OCI-LY1 (cell line): Measurements from ENCODE around the gene ARID3B.

ENCODE experiments used
- H2AFZ ChIP-seq: fragments of 200-600 bp; sonication (generic), shearing (Covaris generic); 2 replicates; pipeline ENCODE4 v1.6.0; 2014; ENCODE audit warnings: antibody characterized with exemption, mild to moderate bottlenecking, low read length
- H3F3A ChIP-seq: fragments of 200-600 bp; sonication (generic), shearing (Covaris generic); 2 replicates; pipeline ENCODE4 v1.6.0; 2014; ENCODE audit warnings: mild to moderate bottlenecking, antibody characterized with exemption, low read length, moderate library complexity; ENCODE audit not compliant: insufficient read depth
- H3K27ac ChIP-seq: fragments of 200-600 bp; sonication (generic); 2 replicates; pipeline ENCODE4 v1.5.1; 2014; ENCODE audit warnings: low read length, mixed run types, mild to moderate bottlenecking, low read depth; ENCODE audit not compliant: poor library complexity, severe bottlenecking
- H3K27me3 ChIP-seq: fragments of 200-600 bp; sonication (generic); 2 replicates; pipeline ENCODE4 v1.6.0; 2014; ENCODE audit warnings: antibody characterized with exemption, mild to moderate bottlenecking, low read length, moderate library complexity; ENCODE audit not compliant: insufficient read depth
- H3K36me3 ChIP-seq: fragments of 200-600 bp; sonication (generic); 2 replicates; pipeline ENCODE4 v1.6.1; 2014; ENCODE audit warnings: mild to moderate bottlenecking, antibody characterized with exemption, low read length, moderate library complexity, mixed read lengths; ENCODE audit not compliant: insufficient read depth
- H3K4me1 ChIP-seq: fragments of 200-600 bp; sonication (generic); 2 replicates; pipeline ENCODE4 v1.5.1; 2014; ENCODE audit warnings: mild to moderate bottlenecking, low read length, moderate library complexity; ENCODE audit not compliant: insufficient read depth, severe bottlenecking
- H3K4me2 ChIP-seq: fragments of 200-600 bp; sonication (generic), shearing (Covaris generic); 2 replicates; pipeline ENCODE4 v1.6.1; 2014; ENCODE audit warnings: low read length
- H3K4me3 ChIP-seq: fragments of 200-600 bp; sonication (generic); 2 replicates; pipeline ENCODE4 v1.5.1; 2014; ENCODE audit warnings: low read length, low read depth, mild to moderate bottlenecking, mixed read lengths; ENCODE audit not compliant: poor library complexity, severe bottlenecking
- H3K79me2 ChIP-seq: fragments of 200-600 bp; shearing (Covaris generic); 2 replicates; pipeline ENCODE4 v1.6.1; 2016; ENCODE audit warnings: mixed run types, low read length, mixed read lengths; ENCODE audit not compliant: insufficient read depth
- H3K9ac ChIP-seq: fragments of 200-600 bp; sonication (generic), shearing (Covaris generic); 2 replicates; pipeline ENCODE4 v1.6.1; 2014; ENCODE audit warnings: mild to moderate bottlenecking, low read length, mixed read lengths
- H3K9me2 ChIP-seq: fragments of 200-600 bp; sonication (generic), shearing (Covaris generic); 2 replicates; pipeline ENCODE4 v1.6.1; 2014; ENCODE audit warnings: low read depth, mild to moderate bottlenecking, low read length, mixed read lengths
- H3K9me3 ChIP-seq: fragments of 200-600 bp; shearing (Covaris generic); 2 replicates; pipeline ENCODE4 v1.6.1; 2014; ENCODE audit warnings: low read length, mixed read lengths
- H4K20me1 ChIP-seq: fragments of 200-600 bp; sonication (generic), shearing (Covaris generic); 2 replicates; pipeline ENCODE4 v1.6.0; 2016; ENCODE audit warnings: mild to moderate bottlenecking, low read length; ENCODE audit not compliant: insufficient read depth
- CTCF ChIP-seq: fragments of 200-600 bp; sonication (generic), shearing (Covaris generic); IDR thresholded peaks from 2 replicates; pipeline ENCODE4 v1.5.1; 2017; ENCODE audit warnings: mild to moderate bottlenecking, antibody characterized with exemption, low read length, moderate library complexity, mixed read lengths
- EZH2 ChIP-seq: fragments of 200-600 bp; sonication (generic), shearing (Covaris generic); IDR thresholded peaks from 2 replicates; pipeline ENCODE4 v1.8.0; 2017; ENCODE audit warnings: borderline replicate concordance, mixed run types, mild to moderate bottlenecking, antibody characterized with exemption, low read length, moderate library complexity, mixed read lengths

Gene ARID3B

GRCh38 chr15:74549816-74550215, 8.8 kb downstream of the ARID3B start:
- no peak overlapping the region for H3K27ac ChIP-seq
- no peaks in the 10 kb centered on the region for H3K79me2 ChIP-seq
- TF ChIP-seq EZH2 (no peak), CTCF (no peak)
- no peaks in the 10 kb centered on the region for H3K9me3 ChIP-seq
- no peak overlapping the region for H2AFZ ChIP-seq
- H3K4me2 ChIP-seq, result no peak overlapping the region
- no peaks in the 10 kb centered on the region for H4K20me1 ChIP-seq
- H3K9me2 ChIP-seq, result no peaks in the 10 kb centered on the region
- H3K4me1 ChIP-seq, result peaks cover 5% of the 10 kb centered on the region
- no peak overlapping the region for H3K9ac ChIP-seq
- no peak overlapping the region for H3K4me3 ChIP-seq
- H3F3A ChIP-seq, result 0 out of 2 replicates have a peak, but pooled peaks cover 3% of the 10 kb centered on the region
- no peaks in the 10 kb centered on the region for H3K27me3 ChIP-seq
- H3K36me3 ChIP-seq, result peaks cover 10% of the 10 kb centered on the region; the same call in 1 of the 2 replicates

DNA sequence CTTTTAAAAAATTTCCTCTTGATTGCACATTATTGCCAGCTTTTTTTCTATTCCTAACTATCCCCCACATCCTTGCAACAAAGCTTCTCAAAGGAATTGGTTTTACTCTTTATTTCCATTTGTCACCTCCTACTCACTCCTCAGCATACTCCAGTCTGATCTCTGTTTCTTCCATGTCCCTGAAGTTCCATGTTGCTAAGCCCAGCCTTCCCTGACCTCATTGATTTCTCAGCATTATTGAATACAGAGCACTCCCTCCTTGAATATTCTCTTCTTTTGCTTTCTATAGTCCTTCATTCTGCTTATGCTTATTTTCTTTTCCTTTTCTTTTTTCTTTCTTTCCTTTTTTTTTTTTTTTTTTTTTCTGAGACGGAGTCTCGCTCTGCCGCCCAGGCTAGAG, 10.7 kb downstream of the ARID3B start:
- Histone ChIP-seq H3K9me3 (no peaks in the 10 kb centered on the region), H2AFZ (no peak overlapping the region), H4K20me1 (no peaks in the 10 kb centered on the region), H3K4me1 (peaks cover under 1% of the 10 kb centered on the region), H3K36me3 (peaks cover 10% of the 10 kb centered on the region; the same call in 1 of the 2 replicates), H3K79me2 (no peaks in the 10 kb centered on the region), H3K4me3 (no peak overlapping the region), H3K4me2 (no peak overlapping the region), H3K9ac (no peak overlapping the region), H3K27me3 (no peaks in the 10 kb centered on the region), H3F3A (0 out of 2 replicates have a peak, but pooled peaks cover under 1% of the 10 kb centered on the region), H3K27ac (no peak overlapping the region), H3K9me2 (no peaks in the 10 kb centered on the region)
- TF ChIP-seq EZH2 (no peak), CTCF (no peak)

GRCh38 chr15:74552773-74553441, 11.9 kb downstream of the ARID3B start:
- Histone ChIP-seq H3F3A (no peaks in the 10 kb centered on the region; the same call in 1 of the 2 replicates), H3K27ac (no peak overlapping the region), H2AFZ (no peak overlapping the region), H3K9ac (no peak overlapping the region), H4K20me1 (no peaks in the 10 kb centered on the region), H3K9me2 (no peaks in the 10 kb centered on the region), H3K4me3 (no peak overlapping the region), H3K79me2 (no peaks in the 10 kb centered on the region), H3K4me1 (no peaks in the 10 kb centered on the region), H3K4me2 (no peak overlapping the region), H3K36me3 (peaks cover 10% of the 10 kb centered on the region; the same call in 1 of the 2 replicates), H3K9me3 (no peaks in the 10 kb centered on the region), H3K27me3 (no peaks in the 10 kb centered on the region)
- no peak for TF ChIP-seq CTCF
